SK-N-SH treated with all-trans-retinoic acid at 6 μM for 48 hours (cell line): ENCODE measurements around the gene CSRP1.

Experiments used
- ATAC-seq: fragments of 200-7000 bp; cut with Tn5 transposase; 3 replicates; pipeline ENCODE4 v1.9.1; 2020; ENCODE audit warnings: mild to moderate bottlenecking, moderate library complexity
- ARNTL ChIP-seq: fragments of 450-650 bp; formaldehyde crosslinking; IDR thresholded peaks from 2 replicates; pipeline ENCODE4 v1.5.0; 2020; ENCODE audit warnings: low read depth, mild to moderate bottlenecking, moderate library complexity, borderline replicate concordance
- BACH2 ChIP-seq: fragments of 250-450 bp; sonication (Bioruptor Pico); IDR thresholded peaks from 2 replicates; pipeline ENCODE4 v1.9.0; 2021; ENCODE audit warnings: mild to moderate bottlenecking, borderline replicate concordance
- CREB5 ChIP-seq: fragments of 250-450 bp; sonication (Bioruptor Pico); IDR thresholded peaks from 2 replicates; pipeline ENCODE4 v1.5.1; 2020; ENCODE audit warnings: low read depth, mild to moderate bottlenecking, moderate library complexity
- CSDC2 ChIP-seq: fragments of 250-450 bp; sonication (Bioruptor Pico); IDR thresholded peaks from 2 replicates; pipeline ENCODE4 v1.5.0; 2020; ENCODE audit warnings: mild to moderate bottlenecking, moderate library complexity
- CSRNP3 ChIP-seq: fragments of 250-450 bp; sonication (Bioruptor Pico); IDR thresholded peaks from 2 replicates; pipeline ENCODE4 v1.5.1; 2021; ENCODE audit warnings: mild to moderate bottlenecking, moderate library complexity
- ESRRG ChIP-seq: fragments of 250-450 bp; sonication (Bioruptor Pico); IDR thresholded peaks from 2 replicates; pipeline ENCODE4 v1.6.1; 2021; ENCODE audit warnings: mild to moderate bottlenecking
- GLIS3 ChIP-seq: fragments of 250-450 bp; sonication (Bioruptor Pico); IDR thresholded peaks from 2 replicates; pipeline ENCODE4 v1.5.0; 2020; ENCODE audit warnings: mild to moderate bottlenecking, moderate library complexity
- OSR1 ChIP-seq: fragments of 250-450 bp; sonication (Bioruptor Pico); IDR thresholded peaks from 2 replicates; pipeline ENCODE4 v1.8.0; 2022; ENCODE audit warnings: moderate library complexity, mild to moderate bottlenecking, inconsistent platforms
- PPARA ChIP-seq: fragments of 250-450 bp; sonication (Bioruptor Pico); IDR thresholded peaks from 2 replicates; pipeline ENCODE4 v1.5.0; 2020; ENCODE audit warnings: mild to moderate bottlenecking, borderline replicate concordance
- RARB ChIP-seq: fragments of 250-450 bp; sonication (Bioruptor Pico); IDR thresholded peaks from 2 replicates; pipeline ENCODE4 v1.8.0; 2021; ENCODE audit warnings: mild to moderate bottlenecking, moderate library complexity
- TCF4 ChIP-seq: fragments of 250-450 bp; sonication (Bioruptor Pico); IDR thresholded peaks from 2 replicates; pipeline ENCODE4 v1.8.0; 2021; ENCODE audit warnings: mild to moderate bottlenecking, moderate library complexity, borderline replicate concordance
- TOX ChIP-seq: fragments of 250-450 bp; sonication (Bioruptor Pico); IDR thresholded peaks from 2 replicates; pipeline ENCODE4 v1.8.0; 2021; ENCODE audit warnings: mild to moderate bottlenecking, moderate library complexity, borderline replicate concordance
- ZC3H10 ChIP-seq: fragments of 250-450 bp; sonication (Bioruptor Pico); IDR thresholded peaks from 2 replicates; pipeline ENCODE4 v1.5.1; 2021; ENCODE audit warnings: mild to moderate bottlenecking, moderate library complexity
- ZFP3 ChIP-seq: fragments of 250-450 bp; sonication (Bioruptor Pico); IDR thresholded peaks from 2 replicates; pipeline ENCODE4 v1.5.0; 2020; ENCODE audit warnings: mild to moderate bottlenecking, moderate library complexity
- ZFP30 ChIP-seq: fragments of 450-650 bp; formaldehyde crosslinking; IDR thresholded peaks from 2 replicates; pipeline ENCODE4 v1.5.0; 2022; ENCODE audit warnings: mild to moderate bottlenecking, moderate library complexity
- ZNF565 ChIP-seq: fragments of 450-650 bp; formaldehyde crosslinking; conservative IDR thresholded peaks from 2 replicates; pipeline ENCODE4 v1.5.0; 2020; ENCODE audit warnings: low read depth, mild to moderate bottlenecking, moderate library complexity
- ZNF8 ChIP-seq: fragments of 450-650 bp; formaldehyde crosslinking; IDR thresholded peaks from 2 replicates; pipeline ENCODE4 v1.5.0; 2020; ENCODE audit warnings: mild to moderate bottlenecking, moderate library complexity
- TF ChIP-seq, protein P1 (sequence below): fragments of 250-450 bp; sonication (Bioruptor Pico); IDR thresholded peaks from 2 replicates; pipeline ENCODE4 v1.8.0; 2020; ENCODE audit warnings: mild to moderate bottlenecking, moderate library complexity, borderline replicate concordance
- TF ChIP-seq, protein P2 (sequence below): fragments of 250-450 bp; sonication (Bioruptor Pico); IDR thresholded peaks from 2 replicates; pipeline ENCODE4 v1.8.0; 2021; ENCODE audit warnings: low read depth, mild to moderate bottlenecking, moderate library complexity, borderline replicate concordance

The CSRP1 gene

GRCh38 chr1:201481761-201482493 lies 25.0 kb downstream of the CSRP1 start:
- peak; percentile 94 for ATAC-seq
- TF ChIP-seq OSR1 = no peak
- TF ChIP-seq, protein P1, sequence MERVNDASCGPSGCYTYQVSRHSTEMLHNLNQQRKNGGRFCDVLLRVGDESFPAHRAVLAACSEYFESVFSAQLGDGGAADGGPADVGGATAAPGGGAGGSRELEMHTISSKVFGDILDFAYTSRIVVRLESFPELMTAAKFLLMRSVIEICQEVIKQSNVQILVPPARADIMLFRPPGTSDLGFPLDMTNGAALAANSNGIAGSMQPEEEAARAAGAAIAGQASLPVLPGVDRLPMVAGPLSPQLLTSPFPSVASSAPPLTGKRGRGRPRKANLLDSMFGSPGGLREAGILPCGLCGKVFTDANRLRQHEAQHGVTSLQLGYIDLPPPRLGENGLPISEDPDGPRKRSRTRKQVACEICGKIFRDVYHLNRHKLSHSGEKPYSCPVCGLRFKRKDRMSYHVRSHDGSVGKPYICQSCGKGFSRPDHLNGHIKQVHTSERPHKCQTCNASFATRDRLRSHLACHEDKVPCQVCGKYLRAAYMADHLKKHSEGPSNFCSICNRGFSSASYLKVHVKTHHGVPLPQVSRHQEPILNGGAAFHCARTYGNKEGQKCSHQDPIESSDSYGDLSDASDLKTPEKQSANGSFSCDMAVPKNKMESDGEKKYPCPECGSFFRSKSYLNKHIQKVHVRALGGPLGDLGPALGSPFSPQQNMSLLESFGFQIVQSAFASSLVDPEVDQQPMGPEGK (CRISPR knock-in tag) = no peak
- no peak for TF ChIP-seq ESRRG (CRISPR knock-in tag)
- TF ChIP-seq ZNF565 (CRISPR knock-in tag) = no peak
- TF ChIP-seq ZC3H10 (CRISPR knock-in tag) = no peak

DNA sequence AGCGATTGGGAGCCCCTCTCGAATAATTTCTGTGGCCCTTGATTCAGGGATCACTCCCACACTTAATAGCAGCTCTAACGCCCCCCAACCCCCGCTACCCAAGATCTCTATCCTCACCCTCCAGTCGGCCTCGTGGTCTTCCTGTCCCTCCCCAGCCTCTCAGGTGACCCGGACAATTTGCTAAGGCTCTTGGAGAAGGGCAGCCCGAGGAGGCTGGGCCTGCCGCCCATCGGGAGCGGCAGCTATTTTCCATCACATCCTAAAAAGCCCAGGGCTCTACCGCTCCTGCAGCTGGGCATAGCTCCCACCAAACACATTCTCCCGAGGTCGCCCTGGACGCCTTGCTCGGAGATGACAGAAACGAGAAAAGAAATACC lies 25.9 kb downstream of the CSRP1 start:
- no peak for ATAC-seq
- TF ChIP-seq BACH2 (CRISPR knock-in tag) = no peak
- no peak for TF ChIP-seq TCF4 (CRISPR knock-in tag)
- TF ChIP-seq ZNF8 (CRISPR knock-in tag) = no peak
- TF ChIP-seq ZFP3 (CRISPR knock-in tag) = no peak
- TF ChIP-seq ZC3H10 (CRISPR knock-in tag) = no peak
- TF ChIP-seq CREB5 (CRISPR knock-in tag) = no peak
- TF ChIP-seq OSR1 = no peak
- no peak for TF ChIP-seq CSRNP3 (CRISPR knock-in tag)
- no peak for TF ChIP-seq ESRRG (CRISPR knock-in tag)
- TF ChIP-seq, protein P2, sequence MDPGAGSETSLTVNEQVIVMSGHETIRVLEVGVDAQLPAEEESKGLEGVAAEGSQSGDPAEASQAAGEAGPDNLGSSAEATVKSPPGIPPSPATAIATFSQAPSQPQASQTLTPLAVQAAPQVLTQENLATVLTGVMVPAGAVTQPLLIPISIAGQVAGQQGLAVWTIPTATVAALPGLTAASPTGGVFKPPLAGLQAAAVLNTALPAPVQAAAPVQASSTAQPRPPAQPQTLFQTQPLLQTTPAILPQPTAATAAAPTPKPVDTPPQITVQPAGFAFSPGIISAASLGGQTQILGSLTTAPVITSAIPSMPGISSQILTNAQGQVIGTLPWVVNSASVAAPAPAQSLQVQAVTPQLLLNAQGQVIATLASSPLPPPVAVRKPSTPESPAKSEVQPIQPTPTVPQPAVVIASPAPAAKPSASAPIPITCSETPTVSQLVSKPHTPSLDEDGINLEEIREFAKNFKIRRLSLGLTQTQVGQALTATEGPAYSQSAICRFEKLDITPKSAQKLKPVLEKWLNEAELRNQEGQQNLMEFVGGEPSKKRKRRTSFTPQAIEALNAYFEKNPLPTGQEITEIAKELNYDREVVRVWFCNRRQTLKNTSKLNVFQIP = no peak
- no peak for TF ChIP-seq TOX (CRISPR knock-in tag)
- no peak for TF ChIP-seq PPARA (CRISPR knock-in tag)
- TF ChIP-seq ARNTL (CRISPR knock-in tag) = no peak
- TF ChIP-seq, all 23 proteins: peak for 0

GRCh38 chr1:201480231-201481003 lies 26.5 kb downstream of the CSRP1 start:
- no peak for ATAC-seq
- TF ChIP-seq ZNF8 (CRISPR knock-in tag) (no peak), CSDC2 (no peak), PPARA (CRISPR knock-in tag) (no peak), ZFP3 (CRISPR knock-in tag) (no peak), ZFP30 (CRISPR knock-in tag) (no peak), CREB5 (CRISPR knock-in tag) (no peak), OSR1 (no peak), GLIS3 (CRISPR knock-in tag) (no peak), RARB (CRISPR knock-in tag) (no peak), BACH2 (CRISPR knock-in tag) (no peak), ARNTL (CRISPR knock-in tag) (no peak), TCF4 (CRISPR knock-in tag) (no peak), CSRNP3 (CRISPR knock-in tag) (no peak)
- TF ChIP-seq, protein P2 = no peak
